Stimulated activated CD4-positive, alpha-beta T cell treated with anti-CD3 and anti-CD28 coated beads, Interleukin-4, amount 100 ng/mL, for 4 hours (primary cell): ENCODE results near the gene SPINK13.

Experiments used
- DNase-seq, 2 experiments: peaks; one replicate each; pipeline ENCODE4 v3.0.0-alpha.2; 2020

The SPINK13 gene

GRCh38 chr5:148314187-148314586 is 45.6 kb downstream of the SPINK13 start:
- no peak for DNase-seq

- DNase-seq, result no peak
Measured at GRCh38 chr5:148314731-148315130, 46.1 kb downstream of the SPINK13 start.

GRCh38 chr5:148320011-148320963 is 51.7 kb downstream of the SPINK13 start:
- peak in 1 of 2 experiments; percentile 11 for DNase-seq

- DNase-seq, result no peak
Measured at GRCh38 chr5:148333262-148333849, 64.8 kb downstream of the SPINK13 start.

GRCh38 chr5:148335259-148335658 is 66.7 kb downstream of the SPINK13 start, which contains the start of gene SPINK9:
TSS of gene SPINK9 (plus strand) at chr5:148335559. CDS start at chr5:148335614, 55 bp downstream.
- no peak for DNase-seq
